HepG2 (cell line): Measurements from ENCODE around the gene CERS6. TPM values are rescaled to one million over a fixed set of nuclear protein-coding genes. Genes with fewer than 3 reads are reported as not detected.

Experiments used
- AGO1 ChIP-seq: fragments of 200-400 bp; formaldehyde crosslinking; IDR thresholded peaks from 2 replicates; pipeline ENCODE4 v1.6.1; 2017; ENCODE audit warnings: mild to moderate bottlenecking, low read depth, low read length, moderate library complexity; ENCODE audit not compliant: poor library complexity, severe bottlenecking
- FOXO4 ChIP-seq: sonication (generic); formaldehyde crosslinking; conservative IDR thresholded peaks from 2 replicates; pipeline ENCODE4 v1.8.1; 2023; ENCODE audit warnings: missing genetic modification reagents
- GPN1 ChIP-seq: sonication (generic); formaldehyde crosslinking; IDR thresholded peaks from 2 replicates; pipeline ENCODE4 v1.5.1; 2020; ENCODE audit warnings: missing genetic modification reagents, borderline replicate concordance
- JARID2 ChIP-seq: sonication (generic); formaldehyde crosslinking; IDR thresholded peaks from 2 replicates; pipeline ENCODE4 v1.8.1; 2023; ENCODE audit warnings: missing genetic modification reagents, inconsistent platforms; ENCODE audit not compliant: insufficient replicate concordance
- KDM5B ChIP-seq: sonication (generic); formaldehyde crosslinking; IDR thresholded peaks from 2 replicates; pipeline ENCODE4 v1.4.0; 2020; ENCODE audit warnings: missing genetic modification reagents, mild to moderate bottlenecking, borderline replicate concordance
- KLF9 ChIP-seq: IDR thresholded peaks from 2 replicates; pipeline ENCODE4 v1.6.1; 2016; ENCODE audit warnings: low read depth
- LBX2 ChIP-seq: sonication (generic); formaldehyde crosslinking; IDR thresholded peaks from 2 replicates; pipeline ENCODE4 v1.5.0; 2020; ENCODE audit warnings: missing genetic modification reagents, mild to moderate bottlenecking, borderline replicate concordance
- POGK ChIP-seq: sonication (generic); formaldehyde crosslinking; conservative IDR thresholded peaks from 2 replicates; pipeline ENCODE4 v1.8.0; 2022; ENCODE audit warnings: mild to moderate bottlenecking, moderate library complexity, missing genetic modification reagents
- SSRP1 ChIP-seq: IDR thresholded peaks from 2 replicates; pipeline ENCODE4 v1.6.1; 2016; ENCODE audit warnings: control low read depth
- ZNF143 ChIP-seq: sonication (generic); formaldehyde crosslinking; IDR thresholded peaks from 2 replicates; pipeline ENCODE4 v1.4.0; 2020; ENCODE audit warnings: missing genetic modification reagents
- ZNF280B ChIP-seq: sonication (generic); formaldehyde crosslinking; IDR thresholded peaks from 2 replicates; pipeline ENCODE4 v1.5.0; 2020; ENCODE audit warnings: missing genetic modification reagents, mild to moderate bottlenecking, borderline replicate concordance
- ZNF33A ChIP-seq: sonication (generic); formaldehyde crosslinking; IDR thresholded peaks from 2 replicates; pipeline ENCODE4 v1.5.1; 2020; ENCODE audit warnings: missing genetic modification reagents, mild to moderate bottlenecking, moderate library complexity, borderline replicate concordance
- ZNF770 ChIP-seq: sonication (generic); formaldehyde crosslinking; IDR thresholded peaks from 2 replicates; pipeline ENCODE4 v1.5.0; 2020; ENCODE audit warnings: mild to moderate bottlenecking, missing genetic modification reagents
- polyA plus RNA-seq, 8 experiments: library from polyadenylated mRNA; depleted of rRNA in 3 of 8; stranded (reverse) in 7 of 8; unstranded in 1 of 8; fragments of >200 nt; fragmentation: Illumina TruSeq in 4 of 8; extraction: Trizol in 4 of 8; gene quantifications; 2 replicates each; pipeline versions ENCODE4 v1.2.1 to v1.2.3, GENCODE V29; 2011 to 2016; ENCODE audit warnings: low read depth in 4 of 8, missing spikeins in 1 of 8, mixed read lengths in 1 of 8; ENCODE audit not compliant: insufficient read depth in 1 of 8
- total RNA-seq, 5 experiments: library from RNA; depleted of rRNA; stranded (reverse); fragments of >200 nt; fragmentation: Illumina TruSeq; extraction: Trizol; gene quantifications; 2 replicates each; pipeline ENCODE4 v1.2.3, GENCODE V29; 2016; ENCODE audit warnings: low read depth in 1 of 5

CERS6 gene
- total and polyA plus RNA-seq, 2 of the 13 experiments (the other 11 are each of a cell fraction or from before 2014, with no cell fraction given): 10.1 to 20.3 TPM

- TF ChIP-seq JARID2 (CRISPR knock-in tag) (peak; percentile 61), ZNF33A (CRISPR knock-in tag) (no peak), ZNF770 (peak; percentile 68; the same call in 1 of the 2 replicates), LBX2 (CRISPR knock-in tag) (peak; percentile 96; the same call in 1 of the 2 replicates), POGK (CRISPR knock-in tag) (peak; percentile 98), AGO1 (no peak), GPN1 (CRISPR knock-in tag) (peak; percentile 92; the same call in 1 of the 2 replicates), SSRP1 (no peak), FOXO4 (CRISPR knock-in tag) (0 out of 2 replicates have a peak, but pooled peaks have one; percentile 67), KDM5B (CRISPR knock-in tag) (peak; percentile 99), ZNF280B (CRISPR knock-in tag) (peak; percentile 79), ZNF143 (CRISPR knock-in tag) (peak; percentile 55; the same call in 1 of the 2 replicates), KLF9 (CRISPR knock-in tag) (peak; percentile 84; the same call in 1 of the 2 replicates)
Observed at GRCh38 chr2:168455645-168456520, at the start of gene CERS6 (continued).
